HG02678 (cell line): ENCODE measurements around the gene GOLPH3.
"Not testable (repeated sequence)": the region's sequence is repeated elsewhere in the genome, so short reads cannot be mapped to it uniquely, and the experiment has no call there.

Source experiments
- ATAC-seq: cut with Tn5 transposase; IDR thresholded peaks from one replicate; pipeline ENCODE4 v1.9.1; 2021; ENCODE audit warnings: mild to moderate bottlenecking, moderate library complexity; ENCODE audit not compliant: unreplicated experiment

Gene GOLPH3

GRCh38 chr5:32172186-32172911 is 1.8 kb downstream of the GOLPH3 start:
- not testable (repeated sequence) for ATAC-seq

GRCh38 chr5:32170303-32171151 is 3.6 kb downstream of the GOLPH3 start:
- no peak for ATAC-seq

GRCh38 chr5:32168460-32169033 is 5.6 kb downstream of the GOLPH3 start:
- no peak for ATAC-seq

- ATAC-seq, result no peak
Observed at GRCh38 chr5:32165597-32165996, 8.5 kb downstream of the GOLPH3 start.

GRCh38 chr5:32163785-32164184 is 10.3 kb downstream of the GOLPH3 start:
- ATAC-seq, result peak; percentile 54

GRCh38 chr5:32163053-32163452 is 11.1 kb downstream of the GOLPH3 start:
- no peak for ATAC-seq

GRCh38 chr5:32160228-32160627 is 13.9 kb downstream of the GOLPH3 start:
- no peak for ATAC-seq

- no peak for ATAC-seq
Observed at GRCh38 chr5:32159328-32160072, 14.6 kb downstream of the GOLPH3 start.

- no peak for ATAC-seq
Observed at GRCh38 chr5:32158679-32158975, 15.5 kb downstream of the GOLPH3 start.

- no peak for ATAC-seq
Observed at GRCh38 chr5:32157078-32157477, 17.0 kb downstream of the GOLPH3 start.

GRCh38 chr5:32156635-32157034 is 17.5 kb downstream of the GOLPH3 start:
- no peak for ATAC-seq

GRCh38 chr5:32155211-32155610 is 18.9 kb downstream of the GOLPH3 start:
- ATAC-seq, result no peak

- no peak for ATAC-seq
Observed at GRCh38 chr5:32153723-32154122, 20.4 kb downstream of the GOLPH3 start.

GRCh38 chr5:32151198-32151597 is 22.9 kb downstream of the GOLPH3 start:
- no peak for ATAC-seq

- ATAC-seq, result no peak
Observed at GRCh38 chr5:32150366-32150765, 23.8 kb downstream of the GOLPH3 start.

- no peak for ATAC-seq
Observed at GRCh38 chr5:32147959-32148358, 26.2 kb downstream of the GOLPH3 start.

GRCh38 chr5:32147236-32147635 is 26.9 kb downstream of the GOLPH3 start:
- ATAC-seq, result no peak

GRCh38 chr5:32145378-32145777 is 28.7 kb downstream of the GOLPH3 start:
- ATAC-seq, result no peak

GRCh38 chr5:32144378-32145207 is 29.5 kb downstream of the GOLPH3 start:
- no peak for ATAC-seq

- no peak for ATAC-seq
Observed at GRCh38 chr5:32143617-32144377, 30.3 kb downstream of the GOLPH3 start.
